OCI-LY7 (cell line): ENCODE data around the gene NSD2. TPM values are rescaled to one million over a fixed set of nuclear protein-coding genes. Genes with fewer than 3 reads are reported as not detected.

Source experiments
- BruUV-seq: library from RNA; stranded (reverse); fragments of 400-500 nt; replicated peaks from 2 replicates; lab custom pipeline; 2021; lab: Mats Ljungman, UMichigan
- CTCF ChIA-PET: fragments of 300-600 bp; sonication (Branson Sonifier 250); formaldehyde crosslinking; loops from one replicate; lab custom pipeline; 2022; ENCODE audit warnings: antibody characterized with exemption; ENCODE audit not compliant: unreplicated experiment; lab: Charles Lee
- POLR2A ChIA-PET: fragments of 300-600 bp; sonication (Branson Sonifier 250); formaldehyde crosslinking; loops from one replicate; lab custom pipeline; 2022; ENCODE audit warnings: antibody characterized with exemption; lab: Charles Lee
- DNase-seq: peaks from one replicate; pipeline ENCODE4 v3.0.0-alpha.2; 2015; ENCODE audit warnings: low spot score
- H2AFZ ChIP-seq: fragments of 200-600 bp; sonication (generic), shearing (Covaris generic); 2 replicates; pipeline ENCODE4 v1.6.1; 2014; ENCODE audit warnings: mild to moderate bottlenecking, antibody characterized with exemption, low read length, moderate library complexity
- H3K27ac ChIP-seq: fragments of 200-600 bp; sonication (generic); 2 replicates; pipeline ENCODE4 v1.5.1; 2014; ENCODE audit warnings: mixed run types, low read depth, mild to moderate bottlenecking, moderate library complexity, low read length, inconsistent platforms; ENCODE audit not compliant: poor library complexity, severe bottlenecking
- H3K36me3 ChIP-seq: fragments of 200-600 bp; sonication (generic); 2 replicates; pipeline ENCODE4 v1.6.1; 2014; ENCODE audit warnings: mild to moderate bottlenecking, antibody characterized with exemption, low read length, moderate library complexity, mixed read lengths; ENCODE audit not compliant: insufficient read depth
- H3K4me1 ChIP-seq: fragments of 200-600 bp; sonication (generic); 2 replicates; pipeline ENCODE4 v1.5.1; 2014; ENCODE audit warnings: mild to moderate bottlenecking, low read length; ENCODE audit not compliant: insufficient read depth, poor library complexity, severe bottlenecking
- H3K4me2 ChIP-seq: fragments of 200-600 bp; sonication (generic); 2 replicates; pipeline ENCODE4 v1.6.1; 2014; ENCODE audit warnings: mild to moderate bottlenecking, low read length
- H3K4me3 ChIP-seq: fragments of 200-600 bp; sonication (generic); 2 replicates; pipeline ENCODE4 v1.5.1; 2014; ENCODE audit warnings: mild to moderate bottlenecking, low read depth, low read length; ENCODE audit not compliant: poor library complexity, severe bottlenecking
- H3K79me2 ChIP-seq: fragments of 200-600 bp; sonication (generic); 2 replicates; pipeline ENCODE4 v1.6.1; 2016; ENCODE audit warnings: low read depth, mild to moderate bottlenecking, low read length, moderate library complexity, mixed read lengths; ENCODE audit not compliant: insufficient read depth
- H3K9me2 ChIP-seq: fragments of 200-600 bp; sonication (generic); 2 replicates; pipeline ENCODE4 v1.6.1; 2016; ENCODE audit warnings: mild to moderate bottlenecking, low read length, mixed read lengths; ENCODE audit not compliant: insufficient read depth
- H3K9me3 ChIP-seq: fragments of 200-600 bp; sonication (generic); 2 replicates; pipeline ENCODE4 v1.6.1; 2014; ENCODE audit warnings: mild to moderate bottlenecking, mixed run types, low read length, mixed read lengths
- H4K20me1 ChIP-seq: fragments of 200-600 bp; sonication (generic); 2 replicates; pipeline ENCODE4 v1.6.1; 2014; ENCODE audit warnings: mild to moderate bottlenecking, antibody characterized with exemption, low read length, moderate library complexity, mixed read lengths; ENCODE audit not compliant: insufficient read depth
- EZH2phosphoT487 ChIP-seq: fragments of 200-600 bp; sonication (generic); IDR thresholded peaks from 2 replicates; pipeline ENCODE4 v1.6.1; 2018; ENCODE audit warnings: low read depth, borderline replicate concordance, mild to moderate bottlenecking, mixed run types, antibody characterized with exemption, low read length, moderate library complexity, mixed read lengths
- intact Hi-C: fragments of 100-400 bp; cut with micrococcal nuclease; formaldehyde crosslinking; loops from one replicate; pipeline ENCODE4 v1.10.0; 2022; ENCODE audit not compliant: unreplicated experiment
- total RNA-seq, 2 experiments: library from RNA; depleted of rRNA in 1 of 2; stranded (reverse); fragments of >200 nt in 1 of 2; shearing (Covaris generic) in 1 of 2; gene quantifications; 2 replicates each; pipeline ENCODE4 v1.2.3, GENCODE V29; 2014 to 2022
- TF ChIP-seq, protein P1 (sequence below): fragments of 200-600 bp; sonication (generic); conservative IDR thresholded peaks from 2 replicates; pipeline ENCODE4 v1.5.1; 2014; ENCODE audit warnings: mild to moderate bottlenecking, antibody characterized with exemption, low read length, moderate library complexity, mixed read lengths

Gene NSD2
- total RNA-seq, 2 experiments from 2014 or later = 169 to 329 TPM

DNA sequence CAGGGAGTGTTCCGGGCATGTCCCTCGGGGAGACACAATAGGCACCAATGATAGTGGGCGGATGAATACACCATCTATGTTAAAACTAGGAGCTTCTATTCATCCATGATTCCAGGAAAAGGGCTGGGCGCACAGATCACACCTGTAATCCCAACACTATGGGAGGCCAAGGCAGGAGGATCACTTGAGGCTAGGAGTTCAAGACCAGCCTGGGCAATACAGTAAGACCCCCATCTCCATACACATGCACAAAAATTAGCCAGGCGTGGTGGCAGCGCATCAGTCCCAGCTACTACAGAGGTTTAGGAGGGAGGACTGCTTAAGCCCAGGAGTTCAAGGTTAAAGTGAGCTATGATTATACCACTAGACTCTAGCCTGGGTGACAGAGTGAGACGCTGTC is 135.2 kb downstream of the NSD2 start:
- H3K9me3 ChIP-seq = no peaks in the 10 kb centered on the region
- CTCF ChIA-PET = no interaction called here

DNA sequence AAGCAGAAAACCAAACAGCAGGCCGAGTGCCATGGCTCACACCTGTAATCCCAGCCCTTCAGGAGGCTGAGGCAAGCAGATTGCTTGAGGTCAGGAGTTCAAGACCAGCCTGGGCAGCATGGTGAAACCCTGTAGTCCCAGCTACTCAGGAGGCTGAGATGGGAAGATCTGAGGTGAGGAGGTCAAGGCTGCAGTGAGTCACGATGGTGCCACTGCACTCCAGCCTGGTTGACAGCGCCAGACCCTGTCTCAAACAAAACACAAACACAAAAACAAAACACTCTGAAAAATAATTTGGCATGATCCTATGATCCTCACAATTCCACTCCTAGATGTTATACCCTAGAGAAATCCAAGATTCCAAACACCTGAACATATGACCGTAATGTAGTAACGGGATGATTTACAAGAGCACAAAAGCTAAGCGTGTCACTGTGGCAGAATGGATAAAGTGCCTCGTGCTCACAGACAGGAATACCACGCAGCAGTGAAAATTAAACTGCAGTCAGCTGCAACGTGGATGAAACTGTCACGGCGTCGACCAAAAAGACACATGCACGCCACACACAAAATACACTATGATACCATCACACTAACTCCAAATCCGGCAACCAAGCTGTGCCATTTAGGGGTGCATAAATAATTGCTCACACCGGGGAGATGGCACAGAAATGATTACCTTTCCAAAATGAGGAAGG is 135.9 kb downstream of the NSD2 start:
- Histone ChIP-seq H4K20me1 (peaks cover 6% of the 10 kb centered on the region; the same call in 1 of the 2 replicates), H3K36me3 (peaks cover 51% of the 10 kb centered on the region), H2AFZ (no peak overlapping the region), H3K4me2 (peak overlapping the region; percentile 79), H3K79me2 (peaks cover 62% of the 10 kb centered on the region), H3K9me3 (no peaks in the 10 kb centered on the region), H3K27ac (no peak overlapping the region), H3K4me1 (peaks cover 23% of the 10 kb centered on the region), H3K4me3 (peak overlapping the region; percentile 97), H3K9me2 (no peaks in the 10 kb centered on the region)
- ChIA-PET POLR2A (interaction anchor here (1.5 kb wide), 1 partner anchor 11 kb away, joined by 4 read pairs; no protein-coding TSS in a partner anchor), CTCF (no interaction called here)
- intact Hi-C loops = loop anchor here (5.0 kb wide), 1 partner anchor 235 kb away; the partner anchor contains the start of genes HAUS3 and POLN
- BruUV-seq = TSS peak; percentile 66
- DNase-seq = no peak
- TF ChIP-seq, protein P1, sequence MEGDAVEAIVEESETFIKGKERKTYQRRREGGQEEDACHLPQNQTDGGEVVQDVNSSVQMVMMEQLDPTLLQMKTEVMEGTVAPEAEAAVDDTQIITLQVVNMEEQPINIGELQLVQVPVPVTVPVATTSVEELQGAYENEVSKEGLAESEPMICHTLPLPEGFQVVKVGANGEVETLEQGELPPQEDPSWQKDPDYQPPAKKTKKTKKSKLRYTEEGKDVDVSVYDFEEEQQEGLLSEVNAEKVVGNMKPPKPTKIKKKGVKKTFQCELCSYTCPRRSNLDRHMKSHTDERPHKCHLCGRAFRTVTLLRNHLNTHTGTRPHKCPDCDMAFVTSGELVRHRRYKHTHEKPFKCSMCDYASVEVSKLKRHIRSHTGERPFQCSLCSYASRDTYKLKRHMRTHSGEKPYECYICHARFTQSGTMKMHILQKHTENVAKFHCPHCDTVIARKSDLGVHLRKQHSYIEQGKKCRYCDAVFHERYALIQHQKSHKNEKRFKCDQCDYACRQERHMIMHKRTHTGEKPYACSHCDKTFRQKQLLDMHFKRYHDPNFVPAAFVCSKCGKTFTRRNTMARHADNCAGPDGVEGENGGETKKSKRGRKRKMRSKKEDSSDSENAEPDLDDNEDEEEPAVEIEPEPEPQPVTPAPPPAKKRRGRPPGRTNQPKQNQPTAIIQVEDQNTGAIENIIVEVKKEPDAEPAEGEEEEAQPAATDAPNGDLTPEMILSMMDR = no peak
- TF ChIP-seq EZH2phosphoT487 = no peak

More for the DNA sequence above, 135.2 kb downstream of the NSD2 start:
- Histone ChIP-seq H3K79me2 (peaks cover 67% of the 10 kb centered on the region), H3K4me3 (no peak overlapping the region), H4K20me1 (peaks cover 6% of the 10 kb centered on the region; the same call in 1 of the 2 replicates), H3K4me2 (no peak overlapping the region), H3K4me1 (peaks cover 23% of the 10 kb centered on the region), H3K36me3 (peaks cover 57% of the 10 kb centered on the region), H3K27ac (no peak overlapping the region), H2AFZ (no peak overlapping the region), H3K9me2 (no peaks in the 10 kb centered on the region)
- intact Hi-C loops = loop anchor here (5.0 kb wide), 1 partner anchor 236 kb away; the partner anchor contains the start of genes HAUS3 and POLN
- BruUV-seq = no TSS peak
- TF ChIP-seq, protein P1 = no peak
- TF ChIP-seq EZH2phosphoT487 = no peak
- POLR2A ChIA-PET = interaction anchor here (0.8 to 1.5 kb wide), 2 partner anchors 9 to 10 kb away, joined by 3 to 4 read pairs; no protein-coding TSS in a partner anchor
- no peak for DNase-seq
